ENCODE measurements around the gene PTDSS2. TPM values are rescaled to one million over a fixed set of nuclear protein-coding genes. Genes with fewer than 3 reads are reported as not detected.

Gene PTDSS2
- total RNA-seq, 1 experiment from 2014 or later: 30.4 TPM

DNA sequence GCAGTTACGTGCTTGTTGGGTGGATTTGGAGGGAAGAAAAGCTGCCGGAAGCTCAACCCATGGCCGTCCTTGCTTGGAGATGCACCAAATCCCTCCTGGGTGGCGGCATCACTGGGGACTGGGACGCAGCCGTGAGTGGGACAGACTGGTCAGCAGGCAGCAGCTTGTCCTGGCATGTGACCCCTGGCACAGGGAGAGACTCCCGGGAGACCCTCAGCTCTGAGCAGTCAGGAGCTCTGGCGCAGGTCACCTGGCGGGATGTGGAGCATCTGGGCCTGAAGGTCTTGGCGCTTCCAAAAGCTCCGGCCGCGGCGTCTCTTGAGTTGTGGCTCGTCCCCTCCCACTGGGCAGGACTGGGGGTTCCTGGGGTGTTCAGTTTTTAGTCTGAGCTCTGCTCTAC is 26.3 kb downstream of the PTDSS2 start:
- BruUV-seq (replicated peaks): no TSS peak
- Mint-ChIP-seq H3K27ac (ENCODE audit: unreplicated experiment) (no peak overlapping the region), H3K36me3 (ENCODE audit: insufficient read depth, unreplicated experiment) (peaks cover 4% of the 10 kb centered on the region), H3K9me3 (ENCODE audit: low read depth, unreplicated experiment) (no peaks in the 10 kb centered on the region), H3K27me3 (ENCODE audit: unreplicated experiment) (no peaks in the 10 kb centered on the region), H3K4me1 (ENCODE audit: low read depth, unreplicated experiment) (no peaks in the 10 kb centered on the region), H3K4me3 (ENCODE audit: low read depth, unreplicated experiment) (no peak overlapping the region)
- CTCF ChIA-PET: no interaction called here
- intact Hi-C loops (cut with micrococcal nuclease; ENCODE audit: unreplicated experiment): no loop called here
- TF ChIP-seq, protein P1, sequence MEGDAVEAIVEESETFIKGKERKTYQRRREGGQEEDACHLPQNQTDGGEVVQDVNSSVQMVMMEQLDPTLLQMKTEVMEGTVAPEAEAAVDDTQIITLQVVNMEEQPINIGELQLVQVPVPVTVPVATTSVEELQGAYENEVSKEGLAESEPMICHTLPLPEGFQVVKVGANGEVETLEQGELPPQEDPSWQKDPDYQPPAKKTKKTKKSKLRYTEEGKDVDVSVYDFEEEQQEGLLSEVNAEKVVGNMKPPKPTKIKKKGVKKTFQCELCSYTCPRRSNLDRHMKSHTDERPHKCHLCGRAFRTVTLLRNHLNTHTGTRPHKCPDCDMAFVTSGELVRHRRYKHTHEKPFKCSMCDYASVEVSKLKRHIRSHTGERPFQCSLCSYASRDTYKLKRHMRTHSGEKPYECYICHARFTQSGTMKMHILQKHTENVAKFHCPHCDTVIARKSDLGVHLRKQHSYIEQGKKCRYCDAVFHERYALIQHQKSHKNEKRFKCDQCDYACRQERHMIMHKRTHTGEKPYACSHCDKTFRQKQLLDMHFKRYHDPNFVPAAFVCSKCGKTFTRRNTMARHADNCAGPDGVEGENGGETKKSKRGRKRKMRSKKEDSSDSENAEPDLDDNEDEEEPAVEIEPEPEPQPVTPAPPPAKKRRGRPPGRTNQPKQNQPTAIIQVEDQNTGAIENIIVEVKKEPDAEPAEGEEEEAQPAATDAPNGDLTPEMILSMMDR (IDR thresholded peaks at IDR 0.05; ENCODE audit: unreplicated experiment): no peak
- no peak for DNase-seq

- Mint-ChIP-seq H3K4me3 (ENCODE audit: low read depth, unreplicated experiment) (no peak overlapping the region), H3K9me3 (ENCODE audit: low read depth, unreplicated experiment) (no peaks in the 10 kb centered on the region), H3K27me3 (ENCODE audit: unreplicated experiment) (no peaks in the 10 kb centered on the region), H3K27ac (ENCODE audit: unreplicated experiment) (no peak overlapping the region), H3K36me3 (ENCODE audit: insufficient read depth, unreplicated experiment) (peaks cover under 1% of the 10 kb centered on the region), H3K4me1 (ENCODE audit: low read depth, unreplicated experiment) (no peaks in the 10 kb centered on the region)
- intact Hi-C loops (cut with micrococcal nuclease; ENCODE audit: unreplicated experiment): no loop called here
- CTCF ChIA-PET: interaction anchor here (1.3 kb wide), 1 partner anchor 7 kb away, joined by 4 read pairs; no protein-coding TSS in a partner anchor
- no peak for DNase-seq
- no TSS peak for BruUV-seq (replicated peaks)
- TF ChIP-seq, protein P1 (IDR thresholded peaks at IDR 0.05; ENCODE audit: unreplicated experiment): no peak
Measured at GRCh38 chr11:477052-477715, 27.1 kb downstream of the PTDSS2 start.

- no peak for DNase-seq
- CTCF ChIA-PET: no interaction called here
- TF ChIP-seq, protein P1 (IDR thresholded peaks at IDR 0.05; ENCODE audit: unreplicated experiment): no peak
- no peak overlapping the region for H3K27ac Mint-ChIP-seq (ENCODE audit: unreplicated experiment)
- no peaks in the 10 kb centered on the region for H3K4me1 Mint-ChIP-seq (ENCODE audit: low read depth, unreplicated experiment)
- no peaks in the 10 kb centered on the region for H3K9me3 Mint-ChIP-seq (ENCODE audit: low read depth, unreplicated experiment)
- no peaks in the 10 kb centered on the region for H3K36me3 Mint-ChIP-seq (ENCODE audit: insufficient read depth, unreplicated experiment)
- intact Hi-C loops (cut with micrococcal nuclease; ENCODE audit: unreplicated experiment): no loop called here
- no TSS peak for BruUV-seq (replicated peaks)
- no peaks in the 10 kb centered on the region for H3K27me3 Mint-ChIP-seq (ENCODE audit: unreplicated experiment)
- H3K4me3 Mint-ChIP-seq (ENCODE audit: low read depth, unreplicated experiment): no peak overlapping the region
Measured at GRCh38 chr11:479311-479710, 29.2 kb downstream of the PTDSS2 start.

GRCh38 chr11:484616-485015 is 34.5 kb downstream of the PTDSS2 start:
- H3K4me3 Mint-ChIP-seq (ENCODE audit: low read depth, unreplicated experiment): no peak overlapping the region
- H3K27ac Mint-ChIP-seq (ENCODE audit: unreplicated experiment): no peak overlapping the region
- intact Hi-C loops (cut with micrococcal nuclease; ENCODE audit: unreplicated experiment): no loop called here
- CTCF ChIA-PET: no interaction called here
- peaks cover 7% of the 10 kb centered on the region for H3K36me3 Mint-ChIP-seq (ENCODE audit: insufficient read depth, unreplicated experiment)
- no peaks in the 10 kb centered on the region for H3K27me3 Mint-ChIP-seq (ENCODE audit: unreplicated experiment)
- BruUV-seq (replicated peaks): no TSS peak
- no peak for DNase-seq
- no peaks in the 10 kb centered on the region for H3K4me1 Mint-ChIP-seq (ENCODE audit: low read depth, unreplicated experiment)
- no peaks in the 10 kb centered on the region for H3K9me3 Mint-ChIP-seq (ENCODE audit: low read depth, unreplicated experiment)
- TF ChIP-seq, protein P1 (IDR thresholded peaks at IDR 0.05; ENCODE audit: unreplicated experiment): no peak
